Islet precursor cell (in vitro differentiated cells): ENCODE measurements around the gene ENTPD5.
"Not testable (repeated sequence)": the region's sequence is repeated elsewhere in the genome, so short reads cannot be mapped to it uniquely, and the experiment has no call there.

Source experiments
- DNase-seq: peaks from one replicate; pipeline ENCODE4 v3.0.0-alpha.2; 2018

ENTPD5 gene

GRCh38 chr14:73998726-73999125 lies 20.4 kb downstream of the ENTPD5 start:
- no peak for DNase-seq

GRCh38 chr14:73997944-73998447 lies 21.1 kb downstream of the ENTPD5 start:
- no peak for DNase-seq

GRCh38 chr14:73997108-73997943 lies 21.8 kb downstream of the ENTPD5 start:
- DNase-seq = no peak

- DNase-seq = no peak
These were observed 22.4 kb downstream of the ENTPD5 start for GRCh38 chr14:73996731-73997107.

GRCh38 chr14:73995977-73996378 lies 23.1 kb downstream of the ENTPD5 start:
- DNase-seq = no peak

- not testable (repeated sequence) for DNase-seq
These were observed 24.2 kb downstream of the ENTPD5 start for GRCh38 chr14:73994926-73995325.

- DNase-seq = no peak
These were observed 28.0 kb downstream of the ENTPD5 start for GRCh38 chr14:73991092-73991491.

- not testable (repeated sequence) for DNase-seq
These were observed 30.4 kb downstream of the ENTPD5 start for GRCh38 chr14:73988656-73989055.

GRCh38 chr14:73988065-73988464 lies 31.0 kb downstream of the ENTPD5 start:
- no peak for DNase-seq

- no peak for DNase-seq
These were observed 41.2 kb downstream of the ENTPD5 start for GRCh38 chr14:73977896-73978295.

- no peak for DNase-seq
These were observed 43.0 kb downstream of the ENTPD5 start for GRCh38 chr14:73976125-73976524.

- DNase-seq = no peak
These were observed 45.6 kb downstream of the ENTPD5 start for GRCh38 chr14:73973497-73973896.

- DNase-seq = no peak
These were observed 50.2 kb downstream of the ENTPD5 start for GRCh38 chr14:73968885-73969284.

- no peak for DNase-seq
These were observed 53.9 kb downstream of the ENTPD5 start for GRCh38 chr14:73965216-73965615.

GRCh38 chr14:73961192-73961591 lies 57.9 kb downstream of the ENTPD5 start:
- DNase-seq = no peak

- no peak for DNase-seq
These were observed 60.5 kb downstream of the ENTPD5 start for GRCh38 chr14:73958591-73958990.

- no peak for DNase-seq
These were observed 63.4 kb downstream of the ENTPD5 start for GRCh38 chr14:73955674-73956073.

GRCh38 chr14:73953731-73954130 lies 65.4 kb downstream of the ENTPD5 start:
- no peak for DNase-seq

- DNase-seq = peak; percentile 98
These were observed 69.0 kb downstream of the ENTPD5 start, which contains the start of the genes COQ6 and FAM161B for GRCh38 chr14:73949752-73950734. Gene COQ6, plus strand, starts transcription at chr14:73950302. Its CDS starts 31 bp downstream, at chr14:73950333. Gene FAM161B, minus strand, starts transcription at chr14:73950094. Its CDS starts 68 bp downstream, at chr14:73950026.

- no peak for DNase-seq
These were observed 73.9 kb downstream of the ENTPD5 start for GRCh38 chr14:73945159-73945670.

- DNase-seq = no peak
These were observed 74.5 kb downstream of the ENTPD5 start for GRCh38 chr14:73944432-73945158.

GRCh38 chr14:73943083-73943482 lies 76.0 kb downstream of the ENTPD5 start:
- DNase-seq = no peak
